Thyroid gland (tissue), 4 donors: ENCODE data around the gene SLC4A4. TPM values are rescaled to one million over a fixed set of nuclear protein-coding genes. Genes with fewer than 3 reads are reported as not detected.

Experiments
- DNase-seq, 2 donors: peaks; one replicate each; pipeline ENCODE4 v3.0.0-alpha.2; 2019
- H3K27ac ChIP-seq, 3 donors: fragments of 200-600 bp; sonication (generic); 1 replicate in 2 of 3; 2 replicates in 1 of 3; pipeline ENCODE4 v1.5.1; 2016 to 2019; ENCODE audit warnings: mild to moderate bottlenecking in 1 of 3, moderate library complexity in 1 of 3
- H3K27me3 ChIP-seq: fragments of 200-600 bp; sonication (generic); one replicate; pipeline ENCODE4 v1.5.1; 2019
- H3K36me3 ChIP-seq, 2 donors: fragments of 200-600 bp; sonication (generic); one replicate each; pipeline ENCODE4 v1.5.1; 2016 to 2019
- H3K4me1 ChIP-seq, 2 donors: fragments of 200-600 bp; sonication (generic); one replicate each; pipeline ENCODE4 v1.5.1; 2017 to 2019
- H3K4me3 ChIP-seq, 3 donors: fragments of 200-600 bp; sonication (generic); replicated peaks in 1 of 3; 1 replicate in 2 of 3; 2 replicates in 1 of 3; pipeline ENCODE4 v1.5.1; 2016; ENCODE audit warnings: mild to moderate bottlenecking in 1 of 3
- H3K9me3 ChIP-seq: fragments of 200-600 bp; sonication (generic); one replicate; pipeline ENCODE4 v1.5.1; 2017
- CTCF ChIP-seq, 6 experiments: fragments of 200-600 bp in 3 of 6; fragments of 450-650 bp in 3 of 6; sonication (generic) in 3 of 6; IDR thresholded peaks; one replicate each; pipeline ENCODE4 v1.5.1; 2016 to 2019; ENCODE audit warnings: antibody characterized with exemption in 6 of 6, mild to moderate bottlenecking in 2 of 6, inconsistent platforms in 1 of 6, moderate library complexity in 1 of 6
- POLR2A ChIP-seq, 2 donors: fragments of 450-650 bp; IDR thresholded peaks; one replicate each; pipeline ENCODE4 v1.6.1; 2017; ENCODE audit warnings: antibody characterized with exemption in 2 of 2, mild to moderate bottlenecking in 2 of 2, moderate library complexity in 1 of 2
- WGBS, 2 donors: methylation state at CpG; one replicate each; pipeline ENCODE4 v1.1.5; 2017; 5-methylcytosine and 5-hydroxymethylcytosine counted together
- intact Hi-C: fragments of 100-400 bp; cut with DNase I; formaldehyde crosslinking; loops from one replicate; pipeline ENCODE4 v1.15.1; 2023
- total RNA-seq, 4 donors: library from RNA; depleted of rRNA; stranded (reverse); fragments of >200 nt; gene quantifications; one replicate each; pipeline ENCODE4 v1.2.3, GENCODE V29; 2016

SLC4A4 gene
- total RNA-seq, 4 donors from 2014 or later: 39.8 to 90.7 (median 72.8) TPM

- DNase-seq: no peak
- Histone ChIP-seq H3K27ac (no peak overlapping the region), H3K4me3 (no peak overlapping the region), H3K27me3 (no peaks in the 10 kb centered on the region), H3K4me1 (no peaks in the 10 kb centered on the region), H3K36me3 (no peaks in the 10 kb centered on the region), H3K9me3 (no peaks in the 10 kb centered on the region)
- WGBS, 2 donors: 81 to 85% methylated on average over 2 of the region's 2 CpGs
- intact Hi-C loops: no loop called here
- TF ChIP-seq POLR2A (IDR thresholded peaks at IDR 0.05) (no peak), CTCF (IDR thresholded peaks at IDR 0.05) (no peak)
Measured at GRCh38 chr4:71430609-71431008, 91.8 kb downstream of the SLC4A4 start.

GRCh38 chr4:71440612-71441011 lies 101.8 kb downstream of the SLC4A4 start:
- H3K27ac ChIP-seq: no peak overlapping the region
- H3K27me3 ChIP-seq: no peaks in the 10 kb centered on the region
- TF ChIP-seq CTCF (IDR thresholded peaks at IDR 0.05) (no peak), POLR2A (IDR thresholded peaks at IDR 0.05) (no peak)
- no peak overlapping the region for H3K4me3 ChIP-seq
- WGBS, 2 donors: 79 to 83% methylated on average over 2 of the region's 2 CpGs
- H3K36me3 ChIP-seq: no peaks in the 10 kb centered on the region
- intact Hi-C loops: no loop called here
- peaks cover 6 to 19% of the 10 kb centered on the region in 2 donors for H3K4me1 ChIP-seq
- DNase-seq: no peak
- no peaks in the 10 kb centered on the region for H3K9me3 ChIP-seq

GRCh38 chr4:71441186-71442169 lies 102.7 kb downstream of the SLC4A4 start:
- Histone ChIP-seq H3K36me3 (no peaks in the 10 kb centered on the region), H3K27me3 (no peaks in the 10 kb centered on the region), H3K27ac (no peak overlapping the region), H3K9me3 (no peaks in the 10 kb centered on the region), H3K4me1 (peaks cover 12 to 27% of the 10 kb centered on the region in 2 donors), H3K4me3 (no peak overlapping the region)
- no peak for TF ChIP-seq POLR2A (IDR thresholded peaks at IDR 0.05)
- TF ChIP-seq CTCF (IDR thresholded peaks at IDR 0.05): no peak
- peak; percentile 46 to 49 for DNase-seq
- intact Hi-C loops: no loop called here
- WGBS, 2 donors: 51 to 56% methylated on average over 5 of the region's 5 CpGs

- Histone ChIP-seq H3K4me3 (no peak overlapping the region), H3K36me3 (no peaks in the 10 kb centered on the region), H3K9me3 (no peaks in the 10 kb centered on the region), H3K27me3 (no peaks in the 10 kb centered on the region), H3K27ac (no peak overlapping the region), H3K4me1 (peaks cover 19 to 35% of the 10 kb centered on the region in 2 donors)
- WGBS, 2 donors: 87 to 90% methylated on average over 3 of the region's 3 CpGs
- DNase-seq: no peak
- no peak for TF ChIP-seq POLR2A (IDR thresholded peaks at IDR 0.05)
- no peak for TF ChIP-seq CTCF (IDR thresholded peaks at IDR 0.05)
- intact Hi-C loops: no loop called here
Measured at GRCh38 chr4:71442336-71442735, 103.5 kb downstream of the SLC4A4 start.

GRCh38 chr4:71444395-71444794 lies 105.6 kb downstream of the SLC4A4 start:
- TF ChIP-seq CTCF (IDR thresholded peaks at IDR 0.05) (no peak), POLR2A (IDR thresholded peaks at IDR 0.05) (no peak)
- WGBS, 2 donors: 80 to 92% methylated on average over 2 of the region's 2 CpGs
- Histone ChIP-seq H3K4me3 (no peak overlapping the region), H3K4me1 (peaks cover 19 to 37% of the 10 kb centered on the region in 2 donors), H3K9me3 (no peaks in the 10 kb centered on the region), H3K27ac (no peak overlapping the region), H3K27me3 (no peaks in the 10 kb centered on the region), H3K36me3 (no peaks in the 10 kb centered on the region)
- intact Hi-C loops: no loop called here
- DNase-seq: no peak
